HCT116 (cell line): ENCODE measurements around the gene LRRTM2. TPM values are rescaled to one million over a fixed set of nuclear protein-coding genes. Genes with fewer than 3 reads are reported as not detected.

Experiments
- ATAC-seq: fragments of 200-7000 bp; cut with Tn5 transposase; 2 replicates; pipeline ENCODE4 v1.9.1; 2020; ENCODE audit warnings: mild to moderate bottlenecking, moderate library complexity
- BruUV-seq: library from RNA; stranded (reverse); fragments of 400-500 nt; replicated peaks from 2 replicates; lab custom pipeline; 2021; lab: Mats Ljungman, UMichigan
- CTCF ChIA-PET: fragments of 300-600 bp; sonication (Branson Sonifier 250); formaldehyde crosslinking; loops from one replicate; lab custom pipeline; 2021; ENCODE audit warnings: antibody characterized with exemption; lab: Charles Lee
- POLR2A ChIA-PET: fragments of 300-600, 350-600 bp; sonication (Branson Sonifier 250); formaldehyde crosslinking; loops from one replicate; lab custom pipeline; 2021; ENCODE audit warnings: antibody characterized with exemption; lab: Charles Lee
- RAD21 ChIA-PET, 2 experiments: fragments of 300-600 bp; sonication (Branson Sonifier 250); formaldehyde crosslinking; loops; one replicate each; lab custom pipeline; 2023; ENCODE audit warnings: low total read pairs in 2 of 2; ENCODE audit not compliant: uncharacterized antibody in 2 of 2, unreplicated experiment in 2 of 2, low non-redundant PET in 1 of 2; lab: Charles Lee
- DNase-seq: peaks from one replicate; pipeline ENCODE4 v3.0.0-alpha.2; 2010; ENCODE audit warnings: low read depth, low spot score
- H2AFZ ChIP-seq: fragments of 200-600 bp; shearing (Covaris generic), sonication (generic); 2 replicates; pipeline ENCODE4 v1.6.1; 2017; ENCODE audit warnings: low read depth, mixed run types, mixed read lengths, antibody characterized with exemption, low read length; ENCODE audit not compliant: poor library complexity, severe bottlenecking
- H3K27ac ChIP-seq: 2 replicates; pipeline ENCODE4 v1.5.1; 2012; ENCODE audit warnings: low read depth, low read length
- H3K27me3 ChIP-seq: fragments of 200-600 bp; sonication (generic); 2 replicates; pipeline ENCODE4 v1.6.1; 2016; ENCODE audit warnings: mixed run types, low read length, mixed read lengths; ENCODE audit not compliant: insufficient read depth
- H3K36me3 ChIP-seq, 2 experiments: fragments of 200-500 bp in 1 of 2; fragments of 200-600 bp in 1 of 2; sonication (Bioruptor generic) in 1 of 2; sonication (generic) in 1 of 2; 2 replicates each; pipeline versions ENCODE4 v1.5.1 to v1.6.1; 2014 to 2016; ENCODE audit warnings: low read length in 2 of 2, inconsistent platforms in 1 of 2, mixed read lengths in 1 of 2, mixed run types in 1 of 2; ENCODE audit not compliant: insufficient read depth in 2 of 2, control insufficient read depth in 1 of 2
- H3K4me1 ChIP-seq, 2 experiments: fragments of 200-600 bp in 1 of 2; sonication (generic) in 1 of 2; 2 replicates each; pipeline versions ENCODE4 v1.5.1 to v1.6.1; 2012 to 2017; ENCODE audit warnings: low read length in 2 of 2, inconsistent platforms in 1 of 2, mild to moderate bottlenecking in 1 of 2, mixed read lengths in 1 of 2, mixed run types in 1 of 2, moderate library complexity in 1 of 2; ENCODE audit not compliant: insufficient read depth in 2 of 2, control insufficient read depth in 1 of 2
- H3K4me2 ChIP-seq: fragments of 200-600 bp; sonication (generic); 2 replicates; pipeline ENCODE4 v1.6.1; 2017; ENCODE audit warnings: mixed run types, low read length, mixed read lengths
- H3K4me3 ChIP-seq, 2 experiments: fragments of 200-600 bp in 1 of 2; sonication (generic) in 1 of 2; replicated peaks in 1 of 2; 2 replicates each; pipeline ENCODE4 v1.5.1; 2011 to 2016; ENCODE audit warnings: low read length in 2 of 2, control low read depth in 1 of 2, low read depth in 1 of 2, mild to moderate bottlenecking in 1 of 2, mixed read lengths in 1 of 2, mixed run types in 1 of 2
- H3K79me2 ChIP-seq: fragments of 200-600 bp; sonication (generic); 2 replicates; pipeline ENCODE4 v1.6.1; 2017; ENCODE audit warnings: mild to moderate bottlenecking, mixed run types, low read length, moderate library complexity, mixed read lengths; ENCODE audit not compliant: insufficient read depth
- H3K9ac ChIP-seq: fragments of 200-600 bp; sonication (generic); 2 replicates; pipeline ENCODE4 v1.6.1; 2016; ENCODE audit warnings: low read length, mixed read lengths
- H3K9me2 ChIP-seq: fragments of 200-600 bp; sonication (generic), shearing (Covaris generic); 2 replicates; pipeline ENCODE4 v1.6.1; 2017; ENCODE audit warnings: mixed run types, mild to moderate bottlenecking, moderate library complexity; ENCODE audit not compliant: insufficient read depth
- H3K9me3 ChIP-seq, 2 experiments: fragments of 200-500 bp in 1 of 2; fragments of 200-600 bp in 1 of 2; sonication (Bioruptor generic) in 1 of 2; sonication (generic) in 1 of 2; 2 replicates each; pipeline ENCODE4 v1.6.1; 2014 to 2017; ENCODE audit warnings: low read length in 2 of 2, mixed read lengths in 2 of 2, inconsistent platforms in 1 of 2, low read depth in 1 of 2, mild to moderate bottlenecking in 1 of 2, mixed run types in 1 of 2, moderate library complexity in 1 of 2; ENCODE audit not compliant: control insufficient read depth in 1 of 2, insufficient read depth in 1 of 2
- H4K20me1 ChIP-seq: fragments of 200-600 bp; sonication (generic), shearing (Covaris generic); 2 replicates; pipeline ENCODE4 v1.6.1; 2017; ENCODE audit warnings: mixed run types, mild to moderate bottlenecking, moderate library complexity; ENCODE audit not compliant: insufficient read depth
- CEBPB ChIP-seq: IDR thresholded peaks from 2 replicates; pipeline ENCODE4 v1.6.1; 2012; ENCODE audit warnings: low read depth
- CTCF ChIP-seq, 3 experiments: fragments of 200-600 bp in 1 of 3; sonication (generic) in 1 of 3; IDR thresholded peaks in 2 of 3; conservative IDR thresholded peaks in 1 of 3; 2 replicates each; pipeline ENCODE4 v1.5.1; 2012 to 2017; ENCODE audit warnings: low read depth in 2 of 3, low read length in 2 of 3, antibody characterized with exemption in 1 of 3, borderline replicate concordance in 1 of 3, control low read depth in 1 of 3, mild to moderate bottlenecking in 1 of 3, mixed read lengths in 1 of 3, mixed run types in 1 of 3, moderate library complexity in 1 of 3; ENCODE audit not compliant: insufficient read depth in 1 of 3
- ELF1 ChIP-seq: IDR thresholded peaks from 2 replicates; pipeline ENCODE4 v1.6.1; 2012; ENCODE audit warnings: low read depth, borderline replicate concordance
- EZH2phosphoT487 ChIP-seq: fragments of 200-600 bp; IDR thresholded peaks from 2 replicates; pipeline ENCODE4 v1.6.1; 2018; ENCODE audit warnings: antibody characterized with exemption, borderline replicate concordance
- POLR2A ChIP-seq: IDR thresholded peaks from 2 replicates; pipeline ENCODE4 v1.7.0; 2011; ENCODE audit warnings: borderline replicate concordance; ENCODE audit not compliant: insufficient read depth, insufficient read length; ENCODE audit errors: extremely low read depth
- RAD21 ChIP-seq: IDR thresholded peaks from 2 replicates; pipeline ENCODE4 v1.6.1; 2012; ENCODE audit warnings: low read depth, mild to moderate bottlenecking
- REST ChIP-seq: IDR thresholded peaks from 2 replicates; pipeline ENCODE4 v1.6.1; 2012; ENCODE audit warnings: low read depth
- SIN3A ChIP-seq: IDR thresholded peaks from 2 replicates; pipeline ENCODE4 v1.6.1; 2012; ENCODE audit warnings: low read depth
- SP1 ChIP-seq: IDR thresholded peaks from 2 replicates; pipeline ENCODE4 v1.6.1; 2012; ENCODE audit warnings: low read depth
- SRF ChIP-seq: IDR thresholded peaks from 2 replicates; pipeline ENCODE4 v1.6.1; 2012; ENCODE audit warnings: low read depth
- TCF7L2 ChIP-seq: IDR thresholded peaks from 2 replicates; pipeline ENCODE4 v1.7.0; 2011; ENCODE audit warnings: borderline replicate concordance, inconsistent platforms; ENCODE audit not compliant: insufficient read depth, insufficient read length; ENCODE audit errors: extremely low read depth
- ZBTB33 ChIP-seq: IDR thresholded peaks from 2 replicates; pipeline ENCODE4 v1.6.1; 2011; ENCODE audit warnings: mild to moderate bottlenecking, low read length, moderate library complexity; ENCODE audit not compliant: insufficient replicate concordance; ENCODE audit errors: extremely low read depth
- ZNF274 ChIP-seq: fragments of 200-500 bp; sonication (Bioruptor generic); IDR thresholded peaks from 2 replicates; pipeline ENCODE4 v1.6.1; 2014; ENCODE audit warnings: mild to moderate bottlenecking, low read depth, low read length, inconsistent platforms
- intact Hi-C: fragments of 100-400 bp; cut with micrococcal nuclease; formaldehyde crosslinking; loops from 2 replicates; pipeline ENCODE4 v1.10.0; 2022
- total RNA-seq: library from RNA; stranded (reverse); gene quantifications from one replicate; pipeline ENCODE4 v1.2.1, GENCODE V29; 2021; ENCODE audit not compliant: unreplicated experiment
- TF ChIP-seq, protein P1 (sequence below): IDR thresholded peaks from 2 replicates; pipeline ENCODE4 v1.6.1; 2012

LRRTM2 gene
- total RNA-seq, 1 experiment from 2014 or later = not detected

DNA sequence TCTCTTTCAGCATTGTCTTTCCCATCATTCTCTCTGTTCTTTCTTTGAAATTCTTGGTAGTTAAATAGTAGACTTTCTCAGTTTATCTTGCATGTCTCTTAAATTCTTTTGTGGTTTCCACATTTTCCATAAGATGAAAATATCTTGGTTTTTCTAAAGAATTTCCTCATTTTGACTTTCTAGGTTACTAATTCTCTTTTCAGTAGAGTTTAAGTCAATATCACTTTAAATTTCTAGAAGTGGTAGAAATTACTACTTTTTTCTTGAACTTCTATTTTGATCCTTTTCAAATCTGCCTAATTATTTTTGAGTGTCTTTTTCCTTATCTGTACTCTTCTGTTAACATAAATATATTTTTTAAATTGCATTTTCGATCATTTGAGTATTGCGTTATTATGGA lies 23.6 kb upstream of the LRRTM2 start:
- Histone ChIP-seq H3K4me3 (no peak overlapping the region), H3K9me3 (no peaks in the 10 kb centered on the region), H3K27ac (no peak overlapping the region), H3K4me2 (no peak overlapping the region), H3K36me3 (0 out of 4 replicates have a peak, but pooled peaks cover 0 to 3% of the 10 kb centered on the region in 2 experiments), H2AFZ (no peak overlapping the region), H3K27me3 (no peaks in the 10 kb centered on the region), H4K20me1 (no peaks in the 10 kb centered on the region; the same call in 1 of the 2 replicates), H3K9ac (no peak overlapping the region), H3K4me1 (peaks cover 0 to 25% of the 10 kb centered on the region in 2 experiments; a peak in 2 of 4 replicates), H3K9me2 (no peaks in the 10 kb centered on the region), H3K79me2 (no peaks in the 10 kb centered on the region; the same call in 1 of the 2 replicates)
- DNase-seq (no peak), ATAC-seq (no peak)
- no TSS peak for BruUV-seq
- intact Hi-C loops = no loop called here
- ChIA-PET POLR2A (no interaction called here), CTCF (no interaction called here), RAD21 (no interaction called here)
- TF ChIP-seq SIN3A (no peak), CEBPB (no peak), ZBTB33 (no peak), EZH2phosphoT487 (no peak), SP1 (no peak), RAD21 (no peak), TCF7L2 (no peak), ZNF274 (no peak), REST (no peak), CTCF (IDR thresholded peaks at IDR 0.05 in 2 of 3, conservative IDR thresholded peaks at IDR 0.05 in 1 of 3; ENCODE audit: borderline replicate concordance in 1 of 3, insufficient read depth in 1 of 3, low read depth in 2 of 3, low read length in 2 of 3) (no peak), ELF1 (no peak), SRF (no peak), POLR2A (no peak)
- TF ChIP-seq, protein P1, sequence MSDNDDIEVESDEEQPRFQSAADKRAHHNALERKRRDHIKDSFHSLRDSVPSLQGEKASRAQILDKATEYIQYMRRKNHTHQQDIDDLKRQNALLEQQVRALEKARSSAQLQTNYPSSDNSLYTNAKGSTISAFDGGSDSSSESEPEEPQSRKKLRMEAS = no peak
